ENCODE measurements around the gene CBARP.
A peak's percentile ranks its signal among the peaks of the same experiment; 100 is the strongest.

DNA sequence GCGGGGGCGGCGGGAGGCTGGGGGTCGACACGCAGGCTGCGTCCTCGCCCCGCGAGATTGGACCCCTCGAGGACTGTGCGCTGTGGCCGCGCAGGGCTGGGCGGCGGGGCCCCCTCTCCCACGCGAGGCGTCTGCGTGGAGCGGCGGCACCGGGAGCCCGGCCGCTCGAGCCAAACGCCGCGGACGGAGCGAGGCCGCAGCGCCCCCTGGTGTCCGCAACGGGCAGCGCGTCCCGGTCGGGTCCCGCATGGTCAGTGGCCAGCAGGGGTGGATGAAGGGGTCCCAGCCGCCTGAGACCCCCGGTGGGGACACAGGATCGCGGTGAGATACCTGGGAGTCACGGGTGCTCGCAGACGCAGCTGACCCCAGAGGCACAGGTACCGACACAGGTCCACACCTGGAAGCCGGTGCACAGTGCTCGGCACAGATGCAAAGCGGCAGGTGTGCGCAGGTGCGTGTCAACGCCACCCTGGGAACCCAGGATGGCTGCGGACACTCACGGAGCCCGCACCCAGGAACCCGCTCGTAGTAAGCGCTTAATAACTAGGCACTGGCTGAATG, 29.2 kb upstream of the CBARP start:
- TF ChIP-seq CTCF (IDR thresholded peaks at IDR 0.05; ENCODE audit: poor library complexity, severe bottlenecking) = peak; percentile 98
- peak; percentile 66 for TF ChIP-seq EP300 (conservative IDR thresholded peaks at IDR 0.05; ENCODE audit: poor library complexity, severe bottlenecking)
- TF ChIP-seq TAF1 (IDR thresholded peaks at IDR 0.05; ENCODE audit: low read depth) = no peak
- TF ChIP-seq EZH2 (IDR thresholded peaks at IDR 0.05; ENCODE audit: borderline replicate concordance, insufficient read depth, low read length, poor library complexity, severe bottlenecking) = no peak
- no peak for TF ChIP-seq POLR2AphosphoS5 (IDR thresholded peaks at IDR 0.05)
- peak; percentile 82 for TF ChIP-seq RAD21 (conservative IDR thresholded peaks at IDR 0.05)
- peak; percentile 92 for TF ChIP-seq SMC3 (conservative IDR thresholded peaks at IDR 0.05; ENCODE audit: poor library complexity)
